ENCODE data around the gene TRIM50. TPM values are rescaled to one million over a fixed set of nuclear protein-coding genes. Genes with fewer than 3 reads are reported as not detected.
"Not testable (repeated sequence)": the region's sequence is repeated elsewhere in the genome, so short reads cannot be mapped to it uniquely, and the experiment has no call there.

The TRIM50 gene
- total RNA-seq, 2 experiments from 2014 or later, result not detected

GRCh38 chr7:73323434-73324080, 4.3 kb downstream of the TRIM50 start:
- POLR2A ChIA-PET, result interaction anchor here (0.6 kb wide), 1 partner anchor 329 kb away, joined by 3 read pairs; no protein-coding TSS in a partner anchor
- CTCF ChIA-PET, result interaction anchor here (0.8 to 2.1 kb wide), 6 partner anchors 9 to 128 kb away, joined by 3 to 22 read pairs (median 8); partner anchors contain the start of gene NSUN5
- DNase-seq; H3K27ac Mint-ChIP-seq; H3K4me1 Mint-ChIP-seq (ENCODE audit: low read depth); intact Hi-C loops (cut with micrococcal nuclease); H3K9me3 Mint-ChIP-seq; H3K36me3 Mint-ChIP-seq; H3K27me3 Mint-ChIP-seq: not testable (repeated sequence)
- peak overlapping the region; percentile 17 for H3K4me3 Mint-ChIP-seq

- H3K36me3 Mint-ChIP-seq; intact Hi-C loops (cut with micrococcal nuclease); H3K4me1 Mint-ChIP-seq (ENCODE audit: low read depth); DNase-seq; H3K27me3 Mint-ChIP-seq; H3K27ac Mint-ChIP-seq; H3K4me3 Mint-ChIP-seq; CTCF ChIA-PET; POLR2A ChIA-PET; H3K9me3 Mint-ChIP-seq: not testable (repeated sequence)
These were observed 7.9 kb downstream of the TRIM50 start for GRCh38 chr7:73320009-73320408.

- H3K4me3 Mint-ChIP-seq; H3K9me3 Mint-ChIP-seq; DNase-seq; intact Hi-C loops (cut with micrococcal nuclease); H3K36me3 Mint-ChIP-seq; CTCF ChIA-PET; H3K27ac Mint-ChIP-seq; H3K4me1 Mint-ChIP-seq (ENCODE audit: low read depth); POLR2A ChIA-PET; H3K27me3 Mint-ChIP-seq: not testable (repeated sequence)
These were observed 8.3 kb downstream of the TRIM50 start for GRCh38 chr7:73319541-73319940.

DNA sequence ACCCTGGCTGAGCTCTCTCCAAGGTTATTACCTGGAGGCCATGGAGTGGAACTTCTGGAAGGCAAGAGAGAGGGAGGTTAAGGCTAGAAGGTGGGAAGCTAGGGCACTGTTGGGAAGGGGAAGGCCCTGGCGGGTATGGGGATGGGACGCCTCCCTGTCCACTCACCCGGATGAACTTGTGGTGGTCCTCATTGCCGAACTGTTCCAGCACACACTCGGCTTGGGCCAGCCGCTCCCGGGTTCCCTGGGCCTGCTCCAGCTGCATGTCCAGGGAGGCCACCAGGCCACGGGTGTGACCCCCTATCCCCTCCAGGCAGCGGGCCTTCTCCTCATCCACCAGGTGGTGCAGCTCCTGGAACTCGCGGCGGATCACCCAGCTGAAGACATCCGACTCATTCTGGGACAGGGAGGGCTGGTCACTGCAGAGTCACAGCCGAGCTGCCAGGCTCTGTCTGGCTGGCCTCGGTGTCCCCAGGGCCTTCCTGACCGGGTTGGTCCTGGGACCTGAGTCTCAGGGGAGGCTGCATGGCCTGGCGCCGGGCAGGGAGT, 9.2 kb downstream of the TRIM50 start:
- CTCF ChIA-PET; H3K9me3 Mint-ChIP-seq; H3K4me3 Mint-ChIP-seq; H3K36me3 Mint-ChIP-seq; POLR2A ChIA-PET; H3K27ac Mint-ChIP-seq; H3K4me1 Mint-ChIP-seq (ENCODE audit: low read depth); H3K27me3 Mint-ChIP-seq; DNase-seq; intact Hi-C loops (cut with micrococcal nuclease): not testable (repeated sequence)

DNA sequence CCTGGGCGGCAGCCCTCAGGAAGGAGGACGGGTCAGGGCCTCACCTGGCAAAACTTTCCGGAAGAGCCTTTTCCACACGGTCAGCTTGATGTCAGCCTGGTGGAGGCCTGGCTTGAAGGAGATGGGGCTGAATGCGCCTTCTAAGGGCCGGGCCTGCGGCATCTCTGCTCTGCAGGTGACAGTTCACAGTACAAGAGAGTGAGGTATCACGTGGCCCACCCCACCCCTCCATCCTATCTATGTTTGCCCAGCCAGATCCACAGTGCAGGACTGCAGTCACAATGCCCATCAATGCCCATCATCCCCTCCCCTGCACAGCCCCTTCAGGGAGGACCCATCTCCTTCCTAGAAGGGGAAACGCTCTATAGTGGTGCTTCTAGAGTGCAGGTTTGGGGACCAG, 11.4 kb downstream of the TRIM50 start:
- H3K4me3 Mint-ChIP-seq, result no peak overlapping the region
- intact Hi-C loops (cut with micrococcal nuclease), result no loop called here
- CTCF ChIA-PET, result no interaction called here

DNA sequence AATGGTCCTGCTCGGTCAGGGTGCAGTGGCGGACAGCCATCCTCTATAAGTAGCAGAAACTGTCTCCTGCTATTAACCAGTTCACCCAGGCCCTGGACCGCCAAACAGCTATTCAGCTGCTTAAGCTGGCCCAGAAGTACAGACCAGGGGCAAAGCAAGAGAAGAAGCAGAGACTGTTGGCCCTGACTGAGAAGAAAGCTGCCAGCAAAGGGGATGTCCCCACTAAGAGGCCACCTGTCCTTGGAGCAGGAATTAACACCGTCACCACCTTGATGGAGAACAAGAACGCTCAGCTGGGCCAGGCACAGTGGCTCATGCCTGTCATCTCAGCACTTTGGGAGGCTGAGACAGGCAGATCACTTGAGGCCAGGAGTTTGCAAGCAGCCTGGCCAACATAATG, 13.6 kb downstream of the TRIM50 start:
- H3K4me3 Mint-ChIP-seq, result no peak overlapping the region
- no peaks in the 10 kb centered on the region for H3K36me3 Mint-ChIP-seq
- intact Hi-C loops (cut with micrococcal nuclease), result no loop called here
- no peak overlapping the region for H3K27ac Mint-ChIP-seq
- peaks cover 1% of the 10 kb centered on the region for H3K4me1 Mint-ChIP-seq (ENCODE audit: low read depth)
- DNase-seq, result no peak
- no peaks in the 10 kb centered on the region for H3K9me3 Mint-ChIP-seq
- H3K27me3 Mint-ChIP-seq, result no peaks in the 10 kb centered on the region
- POLR2A ChIA-PET, result no interaction called here
- CTCF ChIA-PET, result interaction anchor here (2.9 kb wide), 1 partner anchor 10 kb away, joined by 11 read pairs; no protein-coding TSS in a partner anchor

More for the DNA sequence above, 11.4 kb downstream of the TRIM50 start:
- POLR2A ChIA-PET, result no interaction called here
- no peaks in the 10 kb centered on the region for H3K27me3 Mint-ChIP-seq
- no peaks in the 10 kb centered on the region for H3K9me3 Mint-ChIP-seq
- DNase-seq, result no peak
- no peaks in the 10 kb centered on the region for H3K4me1 Mint-ChIP-seq (ENCODE audit: low read depth)
- no peaks in the 10 kb centered on the region for H3K36me3 Mint-ChIP-seq
- H3K27ac Mint-ChIP-seq, result no peak overlapping the region

DNA sequence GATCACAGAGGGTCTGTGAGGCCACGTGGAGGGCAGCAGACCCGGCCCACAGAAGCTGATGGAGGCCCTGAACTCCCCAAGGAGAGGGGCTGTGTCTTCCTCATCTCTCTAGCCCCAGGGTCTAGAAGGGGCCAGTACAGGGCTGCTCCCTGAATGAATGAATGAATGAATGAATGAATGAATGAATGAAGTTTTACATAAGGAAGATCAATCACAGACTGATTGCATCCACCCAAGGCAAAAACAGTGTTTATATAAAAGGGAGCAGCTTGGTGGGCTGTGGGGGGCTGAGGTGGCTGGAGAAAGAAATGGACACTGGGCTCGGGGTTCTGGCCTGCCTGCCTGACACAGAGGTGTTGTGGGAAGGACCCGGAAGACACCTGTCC, 14.4 kb downstream of the TRIM50 start:
- DNase-seq, result no peak
- H3K4me3 Mint-ChIP-seq, result no peak overlapping the region
- H3K27me3 Mint-ChIP-seq, result no peaks in the 10 kb centered on the region
- peaks cover 5% of the 10 kb centered on the region for H3K4me1 Mint-ChIP-seq (ENCODE audit: low read depth)
- ChIA-PET CTCF (interaction anchor here (2.9 kb wide), 1 partner anchor 10 kb away, joined by 11 read pairs; no protein-coding TSS in a partner anchor), POLR2A (no interaction called here)
- no peak overlapping the region for H3K27ac Mint-ChIP-seq
- intact Hi-C loops (cut with micrococcal nuclease), result no loop called here
- no peaks in the 10 kb centered on the region for H3K9me3 Mint-ChIP-seq
- H3K36me3 Mint-ChIP-seq, result peaks cover 2% of the 10 kb centered on the region

GRCh38 chr7:73312831-73313520, 14.9 kb downstream of the TRIM50 start:
- Mint-ChIP-seq H3K4me3 (no peak overlapping the region), H3K27ac (no peak overlapping the region), H3K27me3 (no peaks in the 10 kb centered on the region), H3K9me3 (no peaks in the 10 kb centered on the region), H3K36me3 (peaks cover 5% of the 10 kb centered on the region), H3K4me1 (ENCODE audit: low read depth) (peaks cover 7% of the 10 kb centered on the region)
- CTCF ChIA-PET, result interaction anchor here (2.9 kb wide), 1 partner anchor 11 kb away, joined by 11 read pairs; no protein-coding TSS in a partner anchor
- DNase-seq, result no peak
- POLR2A ChIA-PET, result no interaction called here
- intact Hi-C loops (cut with micrococcal nuclease), result no loop called here

- Mint-ChIP-seq H3K4me1 (ENCODE audit: low read depth) (peaks cover 21% of the 10 kb centered on the region), H3K36me3 (peaks cover 16% of the 10 kb centered on the region)
- H3K4me3 Mint-ChIP-seq; intact Hi-C loops (cut with micrococcal nuclease); CTCF ChIA-PET; H3K27me3 Mint-ChIP-seq; H3K27ac Mint-ChIP-seq; POLR2A ChIA-PET; H3K9me3 Mint-ChIP-seq; DNase-seq: not testable (repeated sequence)
These were observed 16.5 kb downstream of the TRIM50 start for GRCh38 chr7:73311421-73311820.

DNA sequence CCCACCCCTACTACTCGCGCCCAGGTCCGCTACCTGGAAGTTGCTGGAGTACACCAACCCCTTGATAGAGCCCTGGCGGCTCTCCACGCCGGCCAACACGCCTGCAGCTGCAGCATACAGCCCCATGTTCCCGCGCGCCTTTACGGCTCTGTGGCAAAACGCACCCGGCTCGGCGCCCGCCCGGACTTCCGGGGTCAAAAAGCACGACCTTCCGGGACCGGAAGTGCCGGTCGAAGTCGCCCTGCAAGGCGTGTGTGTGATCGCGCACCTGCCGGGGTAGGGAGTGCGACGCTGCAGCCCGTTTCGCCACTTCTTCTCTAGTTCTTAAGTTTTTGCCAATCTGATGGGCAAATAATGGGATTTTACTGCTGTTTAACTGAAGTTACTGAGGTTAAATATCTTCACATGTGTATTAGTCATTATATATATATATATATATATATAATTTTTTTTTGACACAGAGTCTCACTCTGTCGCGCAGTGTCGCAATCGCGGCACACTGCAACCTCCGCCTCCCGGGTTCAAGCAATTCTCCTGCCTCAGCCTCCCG, 19.1 kb downstream of the TRIM50 start, which contains the start of gene NSUN5:
TSS of gene NSUN5 (minus strand) at position 162 of the 550 bp plus-strand sequence. CDS start at position 126, 36 bp downstream.
- H3K36me3 Mint-ChIP-seq, result peaks cover 27% of the 10 kb centered on the region
- POLR2A ChIA-PET, result no interaction called here
- CTCF ChIA-PET, result interaction anchor here (2.2 kb wide), 1 partner anchor 15 kb away, joined by 6 read pairs; no protein-coding TSS in a partner anchor
- peaks cover 26% of the 10 kb centered on the region for H3K4me1 Mint-ChIP-seq (ENCODE audit: low read depth)
- no peaks in the 10 kb centered on the region for H3K27me3 Mint-ChIP-seq
- H3K27ac Mint-ChIP-seq, result peak within 1 kb of the TSS; percentile 88
- DNase-seq, result peak; percentile 96
- intact Hi-C loops (cut with micrococcal nuclease), result no loop called here
- H3K4me3 Mint-ChIP-seq, result peak within 1 kb of the TSS; percentile 98
- H3K9me3 Mint-ChIP-seq, result no peaks in the 10 kb centered on the region

DNA sequence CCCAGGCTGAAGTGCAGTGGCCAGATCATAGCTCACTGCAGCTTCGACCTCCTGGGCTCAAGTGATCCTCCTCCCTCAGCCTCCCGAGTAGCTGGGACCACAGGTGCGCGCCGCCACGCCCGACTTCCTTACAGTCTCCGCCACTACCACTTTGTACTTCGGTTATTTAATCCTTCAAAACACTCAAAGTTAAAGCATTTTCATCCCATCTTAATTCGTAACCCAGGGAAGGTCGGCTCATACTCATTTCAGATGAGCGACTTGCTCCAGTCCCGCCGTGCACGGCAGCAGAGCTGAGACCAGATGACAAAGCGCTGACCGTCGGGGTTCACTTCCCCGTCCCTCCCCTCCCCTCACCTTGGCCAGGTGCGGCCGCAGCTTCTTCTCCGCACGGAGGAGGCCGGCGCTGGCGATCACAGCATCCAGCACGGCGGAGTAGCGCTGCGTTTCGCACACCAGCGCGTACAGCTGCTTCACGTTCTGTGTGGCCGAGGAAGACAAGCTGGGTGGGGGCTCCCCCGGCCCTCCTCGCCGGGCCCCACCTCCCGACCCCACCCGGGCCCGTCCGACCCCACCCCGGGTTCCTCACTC, 19.7 kb downstream of the TRIM50 start:
- CTCF ChIA-PET, result interaction anchor here (2.2 kb wide), 1 partner anchor 16 kb away, joined by 6 read pairs; no protein-coding TSS in a partner anchor
- DNase-seq, result no peak

DNA sequence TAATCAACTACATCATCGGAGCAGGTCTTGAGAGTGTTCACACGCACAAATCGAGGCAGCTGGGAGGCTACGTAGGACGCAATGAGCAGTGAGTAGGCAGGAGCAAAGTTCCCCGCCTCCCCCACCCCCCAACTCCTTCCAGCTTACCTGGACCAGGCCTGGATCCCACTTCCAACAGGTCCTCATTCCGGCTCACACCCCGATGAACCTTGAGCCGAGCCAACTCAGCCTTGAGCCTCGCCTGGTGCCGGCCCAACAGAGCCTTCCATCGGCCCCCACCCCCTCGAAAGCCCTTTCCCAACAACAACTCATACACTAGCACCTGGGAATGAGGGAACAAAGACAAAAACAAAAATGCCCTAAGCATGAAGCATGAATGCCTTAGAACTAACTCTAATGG, 20.4 kb downstream of the TRIM50 start:
- Mint-ChIP-seq H3K4me3 (peak overlapping the region; percentile 98), H3K27ac (peak overlapping the region; percentile 88)
- CTCF ChIA-PET, result no interaction called here

More for the DNA sequence above, 19.7 kb downstream of the TRIM50 start:
- Mint-ChIP-seq H3K9me3 (no peaks in the 10 kb centered on the region), H3K4me3 (peak overlapping the region; percentile 98), H3K4me1 (ENCODE audit: low read depth) (peaks cover 26% of the 10 kb centered on the region), H3K27me3 (no peaks in the 10 kb centered on the region), H3K36me3 (peaks cover 30% of the 10 kb centered on the region), H3K27ac (peak overlapping the region; percentile 88)
- POLR2A ChIA-PET, result no interaction called here
- intact Hi-C loops (cut with micrococcal nuclease), result no loop called here

More for the DNA sequence above, 20.4 kb downstream of the TRIM50 start:
- no peak for DNase-seq
- intact Hi-C loops (cut with micrococcal nuclease), result no loop called here
- Mint-ChIP-seq H3K9me3 (no peaks in the 10 kb centered on the region), H3K36me3 (peaks cover 33% of the 10 kb centered on the region), H3K27me3 (no peaks in the 10 kb centered on the region), H3K4me1 (ENCODE audit: low read depth) (peaks cover 26% of the 10 kb centered on the region)
- POLR2A ChIA-PET, result no interaction called here
